Stimulated activated CD8-positive, alpha-beta memory T cell treated with anti-CD3 and anti-CD28 coated beads, Interleukin-2, amount 100 ng/mL, for 1 hour (primary cell): ENCODE data around the gene KRTAP5-8.
"Not testable (repeated sequence)": the region's sequence is repeated elsewhere in the genome, so short reads cannot be mapped to it uniquely, and the experiment has no call there.

Experiments used
- DNase-seq, 2 donors: peaks; one replicate each; pipeline ENCODE4 v3.0.0-alpha.2; 2020; ENCODE audit warnings: low read depth in 2 of 2

Gene KRTAP5-8

DNA sequence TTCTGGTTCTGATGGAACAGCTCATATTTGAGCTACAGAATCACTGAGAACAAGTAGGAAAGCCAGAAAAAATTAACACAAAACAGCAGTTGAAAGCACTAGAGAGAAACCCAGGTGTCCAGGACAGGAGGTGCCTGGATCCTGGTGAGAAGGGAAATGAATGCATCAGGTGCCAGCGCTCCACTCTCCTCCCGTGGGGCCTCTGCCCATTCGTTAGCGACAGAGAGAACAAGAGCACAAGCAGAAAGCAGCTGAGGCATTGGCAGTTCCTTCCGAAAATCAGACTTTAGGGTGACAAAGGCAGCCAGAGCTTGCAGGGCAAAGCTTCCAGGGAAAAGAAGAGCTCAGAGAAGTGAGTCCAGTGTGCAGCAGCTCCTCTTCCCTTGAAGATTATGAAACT, 30.7 kb upstream of the KRTAP5-8 start:
- no peak for DNase-seq

DNA sequence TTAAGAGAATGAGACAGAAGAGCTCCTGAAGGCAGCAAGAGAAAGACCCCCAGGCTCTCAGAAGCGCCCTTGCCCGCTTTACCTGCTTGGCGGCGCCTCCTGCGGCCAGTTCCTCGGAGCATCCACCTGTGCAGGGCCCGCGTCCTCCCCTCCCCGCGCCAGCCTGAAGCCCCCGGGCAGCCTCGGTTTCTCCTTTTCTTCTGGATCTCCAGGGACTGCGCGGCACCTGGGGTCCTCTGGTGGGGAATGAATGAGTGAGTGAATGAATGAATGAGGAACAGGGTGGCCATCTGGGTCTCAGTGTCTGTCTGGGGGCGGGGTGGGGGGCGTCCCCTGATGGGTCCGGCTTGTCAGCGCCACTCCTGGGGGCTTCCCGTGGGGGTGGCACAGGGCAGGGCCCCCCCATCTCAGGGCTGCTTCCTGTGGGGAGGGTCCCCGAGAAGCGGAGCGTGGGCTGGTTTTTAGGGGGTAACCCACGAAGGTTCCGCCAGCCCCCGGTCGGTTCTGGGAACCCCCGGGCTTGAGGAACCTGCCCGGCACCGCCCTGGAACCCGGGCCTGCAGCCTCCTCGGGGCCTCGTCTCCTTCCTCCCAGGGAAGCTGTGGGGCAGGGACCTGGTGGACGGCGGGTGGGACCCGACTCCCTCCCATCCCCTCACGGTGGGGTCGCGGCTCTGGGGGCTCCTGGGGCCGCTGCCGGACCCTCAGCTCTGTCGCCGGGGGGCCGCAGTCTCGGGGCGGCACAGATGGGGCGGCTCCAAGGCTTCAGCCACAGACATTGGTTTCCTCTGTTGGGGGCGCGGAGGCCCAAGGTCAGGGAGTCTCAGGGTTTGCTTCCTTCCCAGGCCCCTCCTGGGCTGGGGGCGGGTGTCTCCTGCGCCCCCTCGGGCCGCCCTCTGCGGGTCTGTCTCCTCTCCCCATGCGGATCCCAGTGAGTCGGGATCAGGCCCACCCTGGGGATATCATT, 19.0 kb upstream of the KRTAP5-8 start:
- DNase-seq: no peak

DNA sequence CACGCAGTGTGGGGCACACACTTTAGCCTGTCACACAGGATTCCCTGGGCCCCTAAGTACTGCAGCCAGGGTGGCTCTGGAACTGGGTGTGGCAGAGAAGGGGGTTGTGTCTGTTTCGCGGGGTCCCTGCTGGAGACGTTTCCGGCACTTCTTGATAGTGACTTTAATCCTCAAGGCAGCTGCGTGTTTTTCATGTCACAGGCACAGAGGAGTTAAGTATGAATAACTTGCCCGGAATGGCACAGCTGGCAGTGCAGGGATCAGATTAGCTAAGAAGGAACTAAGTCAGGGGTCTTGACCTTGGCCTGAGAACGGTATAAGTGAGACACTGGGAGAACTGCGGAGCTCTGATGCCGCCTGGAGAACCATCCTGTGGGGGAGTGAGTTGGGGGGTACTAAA, 18.3 kb upstream of the KRTAP5-8 start:
- DNase-seq: no peak

- no peak for DNase-seq
These were observed 12.5 kb upstream of the KRTAP5-8 start for GRCh38 chr11:71525188-71525937.

DNA sequence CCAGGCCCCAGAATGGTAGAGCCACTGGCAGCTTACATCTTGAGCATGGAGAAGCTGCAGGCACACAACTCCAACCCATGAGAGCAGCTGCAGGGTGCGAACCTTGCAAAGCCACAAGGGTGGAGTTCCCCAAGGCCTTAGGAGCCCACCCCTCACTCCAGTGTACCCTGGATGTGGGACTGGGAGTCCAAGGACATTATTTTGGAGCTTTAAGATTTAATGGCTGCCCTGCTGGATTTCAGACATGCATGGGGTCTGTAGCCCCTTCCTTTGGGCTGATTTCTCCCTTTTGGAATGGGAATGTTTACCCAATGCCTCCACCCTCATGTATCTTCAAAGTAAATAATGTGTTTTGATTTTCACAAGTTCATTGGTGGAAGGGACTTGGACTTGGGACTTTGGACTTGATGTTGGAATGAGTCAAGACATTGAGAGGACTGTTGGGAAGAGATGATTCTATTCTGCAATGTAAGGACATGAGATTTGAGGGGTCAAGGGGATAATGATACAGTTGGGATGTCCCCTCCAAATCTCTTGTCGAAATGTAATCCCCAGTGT, 11.8 kb upstream of the KRTAP5-8 start:
- no peak for DNase-seq

GRCh38 chr11:71526796-71527575, 10.8 kb upstream of the KRTAP5-8 start, which contains the start of gene KRTAP5-7:
KRTAP5-7 (plus strand) TSS chr11:71527267; CDS start chr11:71527301, 34 bp downstream.
- DNase-seq: not testable (repeated sequence)

- DNase-seq: no peak
These were observed 10.1 kb upstream of the KRTAP5-8 start for GRCh38 chr11:71527576-71528210.

DNA sequence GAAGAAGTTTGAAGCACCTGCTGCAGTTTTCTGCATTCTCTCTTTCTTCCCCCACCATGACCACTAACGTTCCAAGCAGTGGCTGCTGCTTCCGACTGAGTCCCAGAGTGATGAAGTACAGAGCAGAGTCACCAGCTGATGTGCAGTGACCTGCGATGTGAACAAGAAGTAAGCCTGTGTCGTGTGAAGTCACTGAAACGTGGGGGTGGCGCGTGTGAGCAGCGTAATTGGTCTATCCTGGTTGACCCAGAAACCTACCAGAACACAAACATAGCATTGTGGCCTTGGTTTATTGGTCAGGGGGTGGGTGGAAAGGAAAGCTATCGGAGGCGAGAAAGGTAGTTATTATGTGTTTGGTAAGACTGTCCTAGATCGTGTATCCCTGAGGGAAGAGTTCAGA, 7.2 kb upstream of the KRTAP5-8 start:
- DNase-seq: no peak

- DNase-seq: no peak
These were observed 5.7 kb upstream of the KRTAP5-8 start for GRCh38 chr11:71532036-71532610.

GRCh38 chr11:71534711-71535608, 2.9 kb upstream of the KRTAP5-8 start:
- not testable (repeated sequence) for DNase-seq

GRCh38 chr11:71535825-71536224, 2.0 kb upstream of the KRTAP5-8 start:
- DNase-seq: no peak

- no peak for DNase-seq
These were observed 288 bp upstream of the KRTAP5-8 start for GRCh38 chr11:71537537-71537936.

- no peak for DNase-seq
These were observed 803 bp downstream of the KRTAP5-8 start for GRCh38 chr11:71538666-71538990.

GRCh38 chr11:71539017-71539416, 1.2 kb downstream of the KRTAP5-8 start:
- DNase-seq: no peak

DNA sequence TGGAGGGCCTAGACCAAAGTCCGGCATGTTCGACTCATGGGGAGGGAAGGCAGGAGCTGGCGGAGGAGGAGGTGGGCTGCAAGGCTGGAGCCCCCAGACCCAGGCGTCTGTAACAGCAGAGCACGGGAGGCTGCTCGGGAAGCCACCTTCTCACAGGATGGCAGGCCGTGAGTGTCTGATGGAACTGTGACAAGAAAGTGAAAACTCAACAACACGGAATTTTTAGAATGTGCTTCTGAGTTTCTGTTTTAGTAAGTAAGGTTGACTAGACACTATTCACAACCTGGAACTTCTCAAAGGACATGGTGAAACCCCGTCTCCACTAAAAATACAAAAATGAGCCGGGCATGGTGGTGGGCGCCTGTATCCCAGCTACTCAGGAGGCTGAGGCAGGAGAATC, 2.1 kb downstream of the KRTAP5-8 start:
- not testable (repeated sequence) for DNase-seq

- not testable (repeated sequence) for DNase-seq
These were observed 2.9 kb downstream of the KRTAP5-8 start for GRCh38 chr11:71540521-71541304.

DNA sequence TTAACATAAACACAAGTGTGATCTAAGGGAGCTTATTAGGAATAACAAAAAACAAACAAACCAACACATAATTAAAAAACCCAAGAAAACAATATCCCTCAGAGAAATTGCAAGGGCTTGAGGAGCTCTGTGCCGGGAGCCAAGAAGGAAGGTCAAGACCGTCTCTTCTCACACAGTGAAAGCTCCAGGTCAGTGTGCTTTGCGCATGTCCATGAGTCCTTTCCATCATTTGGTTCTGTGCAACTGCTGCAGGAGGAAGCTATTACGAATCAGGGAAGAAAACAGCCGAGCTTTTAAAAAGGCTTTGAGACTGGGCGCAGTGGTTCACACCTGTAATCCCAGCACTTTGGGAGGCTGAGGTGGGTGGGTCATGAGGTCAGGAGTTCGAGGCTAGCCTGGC, 4.6 kb downstream of the KRTAP5-8 start:
- no peak for DNase-seq

DNA sequence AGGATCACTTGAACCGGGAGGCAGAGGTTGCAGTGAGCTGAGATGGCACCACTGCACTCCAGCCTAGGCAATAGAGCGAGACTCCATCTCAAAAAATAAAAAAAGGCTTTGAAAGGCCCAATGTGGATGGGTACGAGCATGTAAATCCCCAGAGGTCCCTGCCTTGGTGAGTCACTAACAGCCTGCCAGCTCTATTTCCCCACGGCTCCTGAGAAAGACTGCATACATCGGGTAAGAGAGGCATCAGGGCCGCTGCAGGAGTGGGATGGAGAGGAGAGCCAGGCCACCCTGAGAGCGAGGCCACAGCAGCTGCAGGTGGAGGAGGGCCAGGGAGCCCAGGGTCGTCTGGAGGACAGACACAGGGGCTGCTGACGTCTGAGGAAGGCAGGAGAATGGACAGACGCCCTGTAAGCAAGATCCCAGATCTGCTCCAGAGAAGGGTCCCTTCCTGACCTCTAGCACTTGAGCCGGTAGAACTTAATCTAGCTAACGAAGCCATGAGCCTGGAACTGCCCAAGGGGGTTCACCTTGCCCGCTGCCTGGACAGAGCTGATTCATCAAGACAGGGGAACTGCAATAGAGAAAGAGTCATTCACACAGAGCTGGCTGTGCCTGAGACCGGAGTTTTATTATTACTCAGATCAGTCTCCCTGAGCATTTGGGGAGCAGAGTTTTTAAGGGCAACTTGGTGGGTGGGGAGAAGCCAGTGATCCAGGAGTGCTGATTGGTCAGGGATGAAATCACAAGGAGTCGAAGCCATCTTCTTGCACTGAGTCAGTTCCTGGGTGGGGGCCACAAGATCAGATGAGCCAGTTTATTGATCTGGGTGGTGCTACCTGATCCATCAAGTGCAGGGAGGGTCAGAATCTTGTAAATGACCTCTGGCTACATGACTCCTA, 5.3 kb downstream of the KRTAP5-8 start:
- no peak for DNase-seq
